CD4-positive, alpha-beta T cell treated with Interleukin-2 at 100 ng/mL for 4 hours (primary cell): ENCODE data around the gene ZSCAN26.
A peak's percentile ranks its signal among the peaks of the same experiment; 100 is the strongest.
"Not testable (repeated sequence)": the region's sequence is repeated elsewhere in the genome, so short reads cannot be mapped to it uniquely, and the experiment has no call there.

ENCODE experiments used
- DNase-seq: peaks from one replicate; pipeline ENCODE4 v3.0.0-alpha.2; 2020; ENCODE audit warnings: low spot score

ZSCAN26 gene

GRCh38 chr6:28257042-28257441 is 9.9 kb upstream of the ZSCAN26 start:
- DNase-seq: no peak

GRCh38 chr6:28258877-28259777 is 7.8 kb upstream of the ZSCAN26 start, which contains the start of gene NKAPL:
TSS of gene NKAPL (plus strand) at chr6:28259297. CDS start at chr6:28259372, 75 bp downstream.
- peak; percentile 39 for DNase-seq

- no peak for DNase-seq
Observed at GRCh38 chr6:28263922-28264321, 3.0 kb upstream of the ZSCAN26 start.

- no peak for DNase-seq
Observed at GRCh38 chr6:28264834-28265401, 2.0 kb upstream of the ZSCAN26 start.

- DNase-seq: no peak
Observed at GRCh38 chr6:28266563-28266961, 381 bp upstream of the ZSCAN26 start.

GRCh38 chr6:28267695-28268059 is 734 bp downstream of the ZSCAN26 start:
- no peak for DNase-seq

- peak; percentile 22 for DNase-seq
Observed at GRCh38 chr6:28269492-28269891, 2.5 kb downstream of the ZSCAN26 start.

GRCh38 chr6:28274888-28275287 is 7.9 kb downstream of the ZSCAN26 start:
- no peak for DNase-seq

GRCh38 chr6:28277746-28278145 is 10.8 kb downstream of the ZSCAN26 start:
- DNase-seq: no peak

GRCh38 chr6:28280595-28281287 is 13.8 kb downstream of the ZSCAN26 start:
- no peak for DNase-seq

GRCh38 chr6:28281288-28282064 is 14.5 kb downstream of the ZSCAN26 start, which contains the start of gene PGBD1:
TSS of gene PGBD1 (plus strand) at chr6:28281572. CDS start at chr6:28283814, 2,242 bp downstream.
- peak; percentile 36 for DNase-seq

GRCh38 chr6:28282926-28283325 is 16.0 kb downstream of the ZSCAN26 start:
- DNase-seq: no peak

GRCh38 chr6:28291573-28291972 is 24.6 kb downstream of the ZSCAN26 start:
- DNase-seq: no peak

- no peak for DNase-seq
Observed at GRCh38 chr6:28295326-28295725, 28.4 kb downstream of the ZSCAN26 start.

GRCh38 chr6:28296520-28297060 is 29.6 kb downstream of the ZSCAN26 start:
- DNase-seq: no peak

GRCh38 chr6:28303570-28303969 is 36.6 kb downstream of the ZSCAN26 start:
- peak; percentile 12 for DNase-seq

- DNase-seq: not testable (repeated sequence)
Observed at GRCh38 chr6:28306363-28306762, 39.4 kb downstream of the ZSCAN26 start.

- DNase-seq: no peak
Observed at GRCh38 chr6:28311139-28311823, 44.3 kb downstream of the ZSCAN26 start.

- no peak for DNase-seq
Observed at GRCh38 chr6:28312939-28313338, 46.0 kb downstream of the ZSCAN26 start.

GRCh38 chr6:28315628-28316027 is 48.7 kb downstream of the ZSCAN26 start:
- no peak for DNase-seq

- DNase-seq: not testable (repeated sequence)
Observed at GRCh38 chr6:28317866-28318265, 50.9 kb downstream of the ZSCAN26 start.
